Neural cell (in vitro differentiated cells): ENCODE results near the gene NRIP3. TPM values are rescaled to one million over a fixed set of nuclear protein-coding genes. Genes with fewer than 3 reads are reported as not detected.

Experiments used
- H2AFZ ChIP-seq: fragments of 200-600, 300-800 bp; sonication (generic), shearing (Covaris generic); 2 replicates; pipeline ENCODE4 v1.6.0; 2014; ENCODE audit warnings: low read depth, mild to moderate bottlenecking, antibody characterized with exemption, low read length, moderate library complexity
- H3F3A ChIP-seq: fragments of 200-600 bp; shearing (Covaris generic); 2 replicates; pipeline ENCODE4 v1.6.1; 2016; ENCODE audit warnings: mild to moderate bottlenecking, moderate library complexity, mixed read lengths, antibody characterized with exemption, low read length; ENCODE audit not compliant: insufficient read depth, poor library complexity, severe bottlenecking
- H3K27ac ChIP-seq: fragments of 200-600, 300-800 bp; sonication (generic), shearing (Covaris generic); 2 replicates; pipeline ENCODE4 v1.5.1; 2014; ENCODE audit warnings: mild to moderate bottlenecking, low read length, moderate library complexity
- H3K27me3 ChIP-seq: fragments of 300-800, 200-600 bp; sonication (generic), shearing (Covaris generic); 2 replicates; pipeline ENCODE4 v1.6.0; 2014; ENCODE audit warnings: mild to moderate bottlenecking, low read depth, low read length, moderate library complexity; ENCODE audit not compliant: insufficient read depth
- H3K36me3 ChIP-seq: fragments of 300-800, 200-600 bp; sonication (generic), shearing (Covaris generic); 2 replicates; pipeline ENCODE4 v1.5.1; 2014; ENCODE audit warnings: mild to moderate bottlenecking, antibody characterized with exemption, low read length, moderate library complexity; ENCODE audit not compliant: insufficient read depth
- H3K4me2 ChIP-seq: fragments of 300-800, 200-600 bp; sonication (generic), shearing (Covaris generic); 2 replicates; pipeline ENCODE4 v1.6.0; 2014; ENCODE audit warnings: mild to moderate bottlenecking, low read length
- H3K4me3 ChIP-seq: fragments of 300-800, 200-600 bp; sonication (generic), shearing (Covaris generic); 2 replicates; pipeline ENCODE4 v1.5.1; 2014; ENCODE audit warnings: mild to moderate bottlenecking, low read length, moderate library complexity
- H3K79me2 ChIP-seq: fragments of 200-600 bp; shearing (Covaris generic); replicated peaks from 2 replicates; pipeline ENCODE4 v1.6.0; 2014; ENCODE audit warnings: mild to moderate bottlenecking, low read length, moderate library complexity; ENCODE audit not compliant: insufficient read depth
- H3K9ac ChIP-seq: fragments of 300-800, 200-600 bp; sonication (generic), shearing (Covaris generic); 2 replicates; pipeline ENCODE4 v1.6.1; 2016; ENCODE audit warnings: mild to moderate bottlenecking, low read length, mixed read lengths
- H3K9me2 ChIP-seq: fragments of 200-600 bp; shearing (Covaris generic); 2 replicates; pipeline ENCODE4 v1.6.1; 2016; ENCODE audit warnings: mild to moderate bottlenecking, low read length, mixed read lengths; ENCODE audit not compliant: insufficient read depth
- H3K9me3 ChIP-seq: fragments of 200-600, 300-800 bp; sonication (generic), shearing (Covaris generic); 2 replicates; pipeline ENCODE4 v1.6.1; 2016; ENCODE audit warnings: mild to moderate bottlenecking, mixed run types, low read length, moderate library complexity, mixed read lengths
- H4K20me1 ChIP-seq: fragments of 200-600 bp; shearing (Covaris generic); 2 replicates; pipeline ENCODE4 v1.6.1; 2016; ENCODE audit warnings: mild to moderate bottlenecking, mixed run types; ENCODE audit not compliant: insufficient read depth
- CTCF ChIP-seq: fragments of 450-650 bp; IDR thresholded peaks from 2 replicates; pipeline ENCODE4 v1.5.1; 2014; ENCODE audit warnings: antibody characterized with exemption, mild to moderate bottlenecking, moderate library complexity; ENCODE audit not compliant: poor library complexity, severe bottlenecking
- EP300 ChIP-seq: fragments of 450-650 bp; conservative IDR thresholded peaks from 2 replicates; pipeline ENCODE4 v1.6.1; 2014; ENCODE audit warnings: antibody characterized with exemption, mild to moderate bottlenecking, moderate library complexity; ENCODE audit not compliant: poor library complexity, severe bottlenecking
- EZH2 ChIP-seq: fragments of 200-600, 300-800 bp; shearing (Covaris generic), sonication (generic); IDR thresholded peaks from 2 replicates; pipeline ENCODE4 v1.6.1; 2014; ENCODE audit warnings: antibody characterized with exemption, low read length, borderline replicate concordance, mild to moderate bottlenecking; ENCODE audit not compliant: insufficient read depth, poor library complexity, severe bottlenecking
- MXI1 ChIP-seq: fragments of 450-650 bp; conservative IDR thresholded peaks from 2 replicates; pipeline ENCODE4 v1.6.1; 2014; ENCODE audit warnings: antibody characterized with exemption, mild to moderate bottlenecking; ENCODE audit not compliant: poor library complexity, severe bottlenecking
- POLR2AphosphoS5 ChIP-seq: IDR thresholded peaks from 2 replicates; pipeline ENCODE4 v1.6.1; 2012
- RAD21 ChIP-seq: fragments of 450-650 bp; conservative IDR thresholded peaks from 2 replicates; pipeline ENCODE4 v1.6.1; 2014; ENCODE audit warnings: antibody characterized with exemption, mild to moderate bottlenecking, moderate library complexity
- REST ChIP-seq: IDR thresholded peaks from 2 replicates; pipeline ENCODE4 v1.6.1; 2012; ENCODE audit warnings: borderline replicate concordance
- SMC3 ChIP-seq: fragments of 450-650 bp; conservative IDR thresholded peaks from 2 replicates; pipeline ENCODE4 v1.6.1; 2014; ENCODE audit warnings: antibody characterized with exemption, mild to moderate bottlenecking, moderate library complexity; ENCODE audit not compliant: poor library complexity
- TAF1 ChIP-seq: IDR thresholded peaks from 2 replicates; pipeline ENCODE4 v1.6.1; 2012; ENCODE audit warnings: low read depth
- polyA plus RNA-seq: library from polyadenylated mRNA; depleted of rRNA; stranded (reverse); fragments of >200 nt; gene quantifications from 2 replicates; pipeline ENCODE4 v1.2.3, GENCODE V29; 2014

NRIP3 gene
- polyA plus RNA-seq, 1 donor from 2014 or later = 8.8 TPM

GRCh38 chr11:9008011-9008550 lies 4.3 kb upstream of the NRIP3 start:
- H3K36me3 ChIP-seq = no peaks in the 10 kb centered on the region
- no peak overlapping the region for H3K4me2 ChIP-seq
- no peaks in the 10 kb centered on the region for H4K20me1 ChIP-seq
- no peaks in the 10 kb centered on the region for H3K9me2 ChIP-seq
- no peak overlapping the region for H3K9ac ChIP-seq
- TF ChIP-seq CTCF = no peak
- TF ChIP-seq EP300 = no peak
- TF ChIP-seq RAD21 = no peak
- no peak for TF ChIP-seq POLR2AphosphoS5
- TF ChIP-seq REST = no peak
- no peak for TF ChIP-seq EZH2
- TF ChIP-seq TAF1 = no peak
- no peak for TF ChIP-seq SMC3
- no peak for TF ChIP-seq MXI1
- H3K27ac ChIP-seq = no peak overlapping the region
- H3K79me2 ChIP-seq = no peaks in the 10 kb centered on the region
- H2AFZ ChIP-seq = no peak overlapping the region
- H3F3A ChIP-seq = no peaks in the 10 kb centered on the region
- peaks cover 38% of the 10 kb centered on the region for H3K27me3 ChIP-seq
- no peak overlapping the region for H3K4me3 ChIP-seq
- no peaks in the 10 kb centered on the region for H3K9me3 ChIP-seq

- H3K4me3 ChIP-seq = no peak overlapping the region
- no peak overlapping the region for H3K27ac ChIP-seq
- no peaks in the 10 kb centered on the region for H3K36me3 ChIP-seq
- H3K9ac ChIP-seq = no peak overlapping the region
- no peaks in the 10 kb centered on the region for H3K79me2 ChIP-seq
- H3K4me2 ChIP-seq = no peak overlapping the region
- H3K27me3 ChIP-seq = peaks cover 62% of the 10 kb centered on the region
- H2AFZ ChIP-seq = no peak overlapping the region
- no peak for TF ChIP-seq SMC3
- no peak for TF ChIP-seq CTCF
- no peak for TF ChIP-seq RAD21
- TF ChIP-seq REST = no peak
- no peak for TF ChIP-seq POLR2AphosphoS5
- no peak for TF ChIP-seq TAF1
- no peak for TF ChIP-seq MXI1
- TF ChIP-seq EP300 = no peak
- TF ChIP-seq EZH2 = no peak
- H3K9me2 ChIP-seq = no peaks in the 10 kb centered on the region
- H3K9me3 ChIP-seq = no peaks in the 10 kb centered on the region
- no peaks in the 10 kb centered on the region for H4K20me1 ChIP-seq
- no peaks in the 10 kb centered on the region for H3F3A ChIP-seq
These were observed 1.3 kb upstream of the NRIP3 start for GRCh38 chr11:9005087-9005486.
